HUES48 (cell line): ENCODE results near the gene COQ3.
"Not testable (repeated sequence)": the region's sequence is repeated elsewhere in the genome, so short reads cannot be mapped to it uniquely, and the experiment has no call there.

Experiments
- H3K27ac ChIP-seq: one replicate; pipeline ENCODE4 v1.7.0; 2013; ENCODE audit warnings: low read depth, low read length, inconsistent platforms
- H3K27me3 ChIP-seq: 2 replicates; pipeline ENCODE4 v1.6.1; 2013; ENCODE audit warnings: mild to moderate bottlenecking, low read length; ENCODE audit not compliant: control insufficient read depth, insufficient read depth
- H3K36me3 ChIP-seq: 2 replicates; pipeline ENCODE4 v1.6.1; 2013; ENCODE audit warnings: low read length; ENCODE audit not compliant: control insufficient read depth, insufficient read depth
- H3K4me1 ChIP-seq: 2 replicates; pipeline ENCODE4 v1.6.1; 2013; ENCODE audit warnings: mild to moderate bottlenecking, low read length; ENCODE audit not compliant: control insufficient read depth, insufficient read depth
- H3K4me3 ChIP-seq: 2 replicates; pipeline ENCODE4 v1.5.1; 2013; ENCODE audit warnings: mild to moderate bottlenecking, low read depth, low read length
- H3K9ac ChIP-seq: 2 replicates; pipeline ENCODE4 v1.6.1; 2013; ENCODE audit warnings: mild to moderate bottlenecking, low read depth, low read length, moderate library complexity
- H3K9me3 ChIP-seq: 2 replicates; pipeline ENCODE4 v1.6.1; 2013; ENCODE audit warnings: low read length; ENCODE audit not compliant: control insufficient read depth, insufficient read depth

Gene COQ3

DNA sequence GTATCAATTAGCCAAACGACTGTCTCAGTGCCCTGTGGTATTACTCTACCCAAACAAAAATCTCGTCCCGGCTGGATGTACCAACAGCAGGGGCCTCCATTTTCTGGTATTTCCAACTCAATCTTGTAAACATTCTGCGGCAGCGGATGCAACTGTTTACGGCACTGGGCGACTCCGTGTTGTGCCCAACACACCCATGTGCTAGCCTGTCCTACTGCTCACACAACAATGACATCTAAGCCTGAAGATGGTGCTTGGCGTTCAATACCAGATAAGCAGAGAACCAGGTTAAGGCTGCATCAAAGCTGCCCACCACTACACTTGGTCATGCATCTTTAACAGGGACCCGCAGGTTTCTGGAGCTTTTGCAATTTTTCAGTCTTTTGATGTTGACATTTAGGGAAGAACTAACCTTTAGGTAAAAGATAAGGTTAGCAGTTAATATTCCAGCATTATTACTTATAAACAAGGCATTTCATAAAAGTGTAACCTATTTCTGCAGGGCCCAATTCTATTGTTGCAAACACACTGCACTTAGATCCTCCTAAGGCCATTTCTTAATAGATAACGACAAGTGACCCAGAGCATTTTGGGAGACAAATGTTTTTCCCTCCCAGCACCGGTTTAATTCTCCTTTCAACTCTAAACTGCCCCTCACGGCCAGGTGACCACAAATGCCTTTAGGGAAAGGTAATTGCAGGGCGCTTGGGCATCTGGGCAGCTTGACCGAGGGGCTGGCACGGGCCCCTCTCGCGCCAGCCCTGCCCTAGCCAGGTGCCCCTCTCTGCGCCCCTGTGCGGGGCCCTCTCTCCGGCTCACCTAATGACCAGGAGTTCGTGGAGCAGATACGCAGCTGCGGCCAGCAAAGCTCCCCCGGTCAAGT, 45.5 kb downstream of the COQ3 start:
- H3K27me3 ChIP-seq = peaks cover 5% of the 10 kb centered on the region; the same call in 1 of the 2 replicates
- peak overlapping the region; percentile 85 for H3K9ac ChIP-seq
- peak overlapping the region; percentile 82 for H3K4me3 ChIP-seq
- no peaks in the 10 kb centered on the region for H3K36me3 ChIP-seq
- no peaks in the 10 kb centered on the region for H3K9me3 ChIP-seq
- peak overlapping the region; percentile 59 for H3K27ac ChIP-seq
- peaks cover 37% of the 10 kb centered on the region for H3K4me1 ChIP-seq

DNA sequence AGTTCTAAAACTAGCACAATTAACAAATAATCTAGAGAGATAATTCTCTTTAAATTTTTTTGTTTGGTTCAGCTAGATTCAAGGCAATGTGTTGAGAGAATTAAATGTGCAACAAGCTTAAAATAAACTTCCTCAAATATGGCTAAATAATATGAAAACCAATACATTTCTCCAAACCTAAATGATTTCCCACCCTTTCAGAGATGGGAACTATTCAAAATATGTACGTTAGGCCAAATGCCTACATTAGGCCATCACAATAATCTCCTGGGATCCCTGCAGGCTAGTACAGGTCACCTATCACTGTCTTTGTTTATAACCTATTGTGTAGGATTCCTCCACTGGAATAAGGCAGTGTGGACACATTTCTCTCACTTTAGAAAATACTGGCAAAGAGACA, 46.2 kb downstream of the COQ3 start:
- H3K4me3 ChIP-seq = peak overlapping the region; percentile 82
- peaks cover 37% of the 10 kb centered on the region for H3K4me1 ChIP-seq
- peak overlapping the region; percentile 52 for H3K27ac ChIP-seq
- H3K9ac ChIP-seq = no peak overlapping the region
- H3K9me3 ChIP-seq = no peaks in the 10 kb centered on the region
- H3K36me3 ChIP-seq = no peaks in the 10 kb centered on the region
- H3K27me3 ChIP-seq = peaks cover 5% of the 10 kb centered on the region; the same call in 1 of the 2 replicates

DNA sequence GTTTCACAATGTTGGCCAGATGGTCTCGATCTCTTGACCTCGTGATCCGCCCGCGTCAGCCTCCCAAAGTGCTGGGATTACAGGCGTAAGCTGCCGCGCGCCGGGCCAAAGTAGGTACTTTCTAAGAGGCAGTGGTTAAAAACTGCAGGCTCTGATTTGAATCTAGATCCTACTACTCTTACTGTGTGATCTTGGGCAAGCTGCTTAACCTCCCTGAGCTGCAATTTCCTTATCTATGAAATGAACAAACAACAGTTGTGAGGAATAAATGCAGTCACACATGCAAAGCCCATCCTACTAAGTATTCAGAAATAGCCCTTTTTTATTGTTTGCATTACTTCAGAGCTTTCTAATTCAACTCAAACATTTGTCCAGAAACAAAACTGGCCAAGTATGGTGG, 47.4 kb downstream of the COQ3 start:
- Histone ChIP-seq H3K4me3 (no peak overlapping the region), H3K27ac (no peak overlapping the region), H3K4me1 (peaks cover 37% of the 10 kb centered on the region), H3K27me3 (peaks cover 5% of the 10 kb centered on the region; the same call in 1 of the 2 replicates), H3K9ac (no peak overlapping the region), H3K9me3 (no peaks in the 10 kb centered on the region), H3K36me3 (no peaks in the 10 kb centered on the region)

DNA sequence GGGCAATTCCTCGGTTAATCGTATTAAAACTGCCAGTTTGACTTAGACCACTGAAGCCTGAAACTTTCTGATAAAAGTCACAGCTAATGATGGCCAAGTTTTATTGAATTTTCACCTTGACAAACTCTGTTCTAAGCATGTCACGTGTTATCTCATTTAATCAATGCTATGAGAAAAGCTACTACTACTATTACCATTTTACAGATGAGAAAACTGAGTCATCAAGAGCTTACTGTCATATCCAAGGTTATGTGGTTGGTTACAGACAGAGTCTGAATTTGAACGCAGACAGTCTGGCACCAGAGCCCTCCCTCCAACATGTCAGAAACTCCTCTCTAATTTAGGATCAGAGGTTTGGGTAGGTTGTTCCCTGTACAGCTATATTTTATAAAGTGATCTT, 48.8 kb downstream of the COQ3 start:
- Histone ChIP-seq H3K27ac (no peak overlapping the region), H3K9ac (no peak overlapping the region), H3K4me1 (peaks cover 27% of the 10 kb centered on the region), H3K9me3 (no peaks in the 10 kb centered on the region), H3K4me3 (no peak overlapping the region), H3K36me3 (no peaks in the 10 kb centered on the region), H3K27me3 (no peaks in the 10 kb centered on the region)

DNA sequence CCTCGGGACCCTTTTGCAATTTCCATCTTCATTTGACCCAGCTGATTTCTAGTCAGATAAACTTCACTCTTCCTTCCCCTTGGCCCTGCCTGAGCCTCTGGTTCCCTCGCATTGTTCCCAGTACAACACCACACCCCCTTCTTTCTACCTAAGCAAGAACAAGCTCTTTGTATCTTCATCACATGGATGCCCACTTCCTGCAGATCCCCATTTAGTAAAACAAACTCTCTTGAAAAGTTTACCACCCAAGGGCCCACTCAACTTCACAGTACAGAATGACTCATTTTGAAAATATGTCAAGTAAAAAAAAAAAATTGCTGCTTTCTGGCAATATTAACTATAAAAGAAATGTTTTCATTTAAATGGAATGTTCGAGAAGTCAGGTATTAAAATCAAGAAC, 49.7 kb downstream of the COQ3 start:
- no peak overlapping the region for H3K27ac ChIP-seq
- H3K9ac ChIP-seq = no peak overlapping the region
- no peak overlapping the region for H3K4me3 ChIP-seq
- no peaks in the 10 kb centered on the region for H3K9me3 ChIP-seq
- H3K4me1 ChIP-seq = peaks cover 26% of the 10 kb centered on the region
- H3K27me3 ChIP-seq = no peaks in the 10 kb centered on the region
- no peaks in the 10 kb centered on the region for H3K36me3 ChIP-seq

DNA sequence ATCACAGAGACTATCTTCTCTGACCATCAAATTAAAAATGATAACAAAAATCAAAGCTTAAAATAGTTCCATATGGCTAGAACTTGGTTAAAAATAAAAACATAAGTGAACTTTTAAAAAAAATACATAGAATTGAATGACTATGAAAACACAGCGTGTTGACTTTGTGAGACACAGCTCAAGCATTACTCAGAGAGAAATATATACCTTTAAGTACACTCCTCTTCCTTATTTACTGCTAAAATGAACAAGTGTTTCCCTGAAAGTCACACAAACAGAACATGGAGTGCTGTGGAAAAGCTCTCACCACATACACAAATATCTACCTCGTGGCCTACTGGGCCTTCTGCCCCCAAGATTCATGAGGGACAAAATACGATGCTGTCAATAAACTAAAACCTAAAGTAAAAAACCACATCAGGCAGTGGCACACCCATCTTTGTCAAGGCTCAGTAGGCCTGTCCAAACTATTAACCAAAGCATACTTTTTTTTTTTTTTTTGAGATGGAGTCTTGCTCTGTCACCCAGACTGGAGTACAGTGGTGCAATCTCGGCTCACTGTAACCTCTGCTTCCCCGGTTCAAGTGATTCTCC, 52.0 kb downstream of the COQ3 start:
- no peaks in the 10 kb centered on the region for H3K9me3 ChIP-seq
- no peaks in the 10 kb centered on the region for H3K27me3 ChIP-seq
- no peaks in the 10 kb centered on the region for H3K36me3 ChIP-seq
- H3K4me1 ChIP-seq = peaks cover 15% of the 10 kb centered on the region
- H3K4me3 ChIP-seq = no peak overlapping the region
- H3K9ac ChIP-seq = no peak overlapping the region
- no peak overlapping the region for H3K27ac ChIP-seq

DNA sequence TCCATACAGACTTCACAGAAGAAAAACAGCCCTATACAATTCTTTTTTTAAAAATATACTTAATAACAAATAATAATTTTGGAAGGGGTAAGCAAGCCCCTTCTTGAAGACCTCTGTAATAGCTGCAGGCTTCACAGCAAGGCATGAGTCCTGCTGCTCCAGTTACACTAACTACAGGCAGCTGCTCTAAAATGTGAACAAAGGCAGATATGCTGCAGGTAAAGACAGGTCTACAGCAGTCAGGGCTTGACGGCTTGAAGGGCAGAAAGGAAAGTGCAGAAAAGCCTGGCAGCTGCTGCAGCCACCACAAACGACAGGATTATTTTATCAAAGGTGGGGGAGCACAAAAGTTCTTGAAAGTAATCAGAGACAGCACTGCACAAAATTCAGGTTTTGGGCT, 55.8 kb downstream of the COQ3 start:
- no peak overlapping the region for H3K27ac ChIP-seq
- no peaks in the 10 kb centered on the region for H3K27me3 ChIP-seq
- no peak overlapping the region for H3K9ac ChIP-seq
- H3K4me3 ChIP-seq = no peak overlapping the region
- H3K36me3 ChIP-seq = no peaks in the 10 kb centered on the region; the same call in 1 of the 2 replicates
- peaks cover 15% of the 10 kb centered on the region for H3K4me1 ChIP-seq
- H3K9me3 ChIP-seq = no peaks in the 10 kb centered on the region

DNA sequence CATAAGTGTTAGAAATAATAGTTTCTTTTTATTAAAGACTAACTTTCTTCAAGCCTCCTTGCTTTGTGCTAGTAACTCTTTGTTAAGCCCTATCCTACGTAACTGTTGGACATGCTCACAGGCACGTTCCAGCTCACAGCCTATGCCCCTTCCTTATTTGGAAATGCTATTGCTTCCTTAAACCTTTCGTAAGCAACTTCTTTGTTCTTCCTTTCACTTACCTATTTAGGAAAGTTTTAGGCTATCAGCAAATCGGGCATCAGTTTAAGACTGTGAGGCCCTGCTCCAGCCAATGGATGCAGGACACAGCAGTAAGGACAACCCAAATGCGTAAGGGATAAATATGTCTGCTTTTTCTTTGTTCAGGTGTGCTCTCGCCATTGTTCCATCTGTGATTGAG, 58.7 kb downstream of the COQ3 start:
- not testable (repeated sequence) for H3K27me3 ChIP-seq, H3K27ac ChIP-seq, H3K9ac ChIP-seq

DNA sequence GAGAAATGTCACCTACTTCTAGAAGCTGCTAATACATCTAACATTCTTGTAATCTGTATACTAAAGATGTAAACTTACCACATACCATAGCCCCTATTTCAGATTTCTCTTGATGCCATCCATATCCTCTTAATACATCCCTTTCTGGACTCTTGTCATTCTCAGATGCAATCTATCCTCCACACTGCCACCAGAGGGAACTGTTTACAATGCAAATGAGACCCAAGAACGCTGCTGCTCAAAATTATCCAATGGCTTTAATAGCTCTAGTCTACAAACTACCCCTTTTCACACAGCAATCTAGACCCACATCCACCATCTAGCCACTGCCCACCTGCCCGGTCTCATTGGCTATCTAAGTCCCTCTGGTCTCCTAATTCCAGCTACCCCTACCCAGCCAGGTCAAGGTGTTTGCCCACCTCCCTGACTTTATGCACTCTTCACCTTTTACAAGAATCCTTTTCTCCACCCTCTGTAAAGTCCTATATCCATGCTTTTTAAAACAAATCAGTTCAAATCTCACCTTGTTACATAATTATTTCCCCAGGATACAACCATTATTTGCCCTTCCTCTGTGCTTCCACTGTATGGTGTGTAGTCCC, 59.4 kb downstream of the COQ3 start:
- H3K36me3 ChIP-seq = peaks cover 10% of the 10 kb centered on the region
- peak overlapping the region; percentile 23 for H3K27ac ChIP-seq
- no peaks in the 10 kb centered on the region for H3K27me3 ChIP-seq
- peak overlapping the region; percentile 69 for H3K9ac ChIP-seq
- no peaks in the 10 kb centered on the region for H3K9me3 ChIP-seq
- peaks cover 15% of the 10 kb centered on the region for H3K4me1 ChIP-seq
- H3K4me3 ChIP-seq = no peak overlapping the region

More for the DNA sequence above, 58.7 kb downstream of the COQ3 start:
- H3K4me3 ChIP-seq, H3K36me3 ChIP-seq, H3K9me3 ChIP-seq: not testable (repeated sequence)
- peaks cover 15% of the 10 kb centered on the region for H3K4me1 ChIP-seq

DNA sequence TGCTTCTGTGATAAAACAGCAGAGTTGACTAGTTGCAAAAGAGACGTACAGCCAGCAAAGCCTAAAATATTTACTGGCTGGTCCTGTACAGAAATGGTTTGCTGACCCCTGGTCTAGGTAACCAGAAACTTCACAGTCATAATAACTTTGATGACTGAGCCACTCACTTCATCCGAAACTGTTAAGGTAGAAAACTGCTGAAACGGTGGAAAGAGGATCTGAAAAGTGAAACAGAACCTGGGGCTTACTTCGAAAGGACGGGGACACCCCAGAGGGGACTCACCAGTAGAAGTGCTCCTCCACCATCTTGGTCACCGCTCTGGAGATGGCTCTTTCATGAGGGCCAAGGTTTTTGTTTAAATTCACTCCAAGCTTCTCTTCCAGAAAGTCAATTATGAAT, 60.9 kb downstream of the COQ3 start:
- Histone ChIP-seq H3K9me3 (no peaks in the 10 kb centered on the region), H3K36me3 (peaks cover 10% of the 10 kb centered on the region), H3K27me3 (no peaks in the 10 kb centered on the region), H3K4me1 (peaks cover 11% of the 10 kb centered on the region), H3K27ac (no peak overlapping the region), H3K4me3 (no peak overlapping the region), H3K9ac (no peak overlapping the region)

DNA sequence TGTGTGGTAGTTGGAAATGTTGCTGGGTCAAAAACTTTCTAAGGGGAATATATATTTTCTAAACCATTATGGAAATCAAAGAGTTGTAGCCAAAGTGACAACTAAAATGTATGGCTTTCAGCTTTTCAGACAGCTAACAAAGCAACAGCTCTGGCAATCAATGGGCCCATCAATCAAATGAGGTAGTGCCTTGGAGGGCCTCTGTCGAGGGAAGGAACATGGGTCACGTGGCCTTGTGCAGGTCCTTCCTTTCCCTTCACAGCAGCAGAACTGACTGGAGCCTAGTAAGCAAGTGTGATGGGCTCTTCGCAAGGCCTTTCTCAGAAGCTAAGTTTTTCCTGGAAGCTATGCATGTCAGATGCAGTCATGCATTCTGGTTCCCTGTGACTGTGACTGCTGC, 62.5 kb downstream of the COQ3 start:
- Histone ChIP-seq H3K4me3 (no peak overlapping the region), H3K27me3 (no peaks in the 10 kb centered on the region), H3K9ac (no peak overlapping the region), H3K36me3 (peaks cover 12% of the 10 kb centered on the region), H3K9me3 (no peaks in the 10 kb centered on the region), H3K4me1 (peaks cover 11% of the 10 kb centered on the region), H3K27ac (no peak overlapping the region)
